HG02678 (cell line): ENCODE data around the gene CCDC71L.

Experiments
- ATAC-seq: cut with Tn5 transposase; IDR thresholded peaks from one replicate; pipeline ENCODE4 v1.9.1; 2021; ENCODE audit warnings: mild to moderate bottlenecking, moderate library complexity; ENCODE audit not compliant: unreplicated experiment

The CCDC71L gene

GRCh38 chr7:106659166-106659962 is 1.6 kb downstream of the CCDC71L start:
- no peak for ATAC-seq

DNA sequence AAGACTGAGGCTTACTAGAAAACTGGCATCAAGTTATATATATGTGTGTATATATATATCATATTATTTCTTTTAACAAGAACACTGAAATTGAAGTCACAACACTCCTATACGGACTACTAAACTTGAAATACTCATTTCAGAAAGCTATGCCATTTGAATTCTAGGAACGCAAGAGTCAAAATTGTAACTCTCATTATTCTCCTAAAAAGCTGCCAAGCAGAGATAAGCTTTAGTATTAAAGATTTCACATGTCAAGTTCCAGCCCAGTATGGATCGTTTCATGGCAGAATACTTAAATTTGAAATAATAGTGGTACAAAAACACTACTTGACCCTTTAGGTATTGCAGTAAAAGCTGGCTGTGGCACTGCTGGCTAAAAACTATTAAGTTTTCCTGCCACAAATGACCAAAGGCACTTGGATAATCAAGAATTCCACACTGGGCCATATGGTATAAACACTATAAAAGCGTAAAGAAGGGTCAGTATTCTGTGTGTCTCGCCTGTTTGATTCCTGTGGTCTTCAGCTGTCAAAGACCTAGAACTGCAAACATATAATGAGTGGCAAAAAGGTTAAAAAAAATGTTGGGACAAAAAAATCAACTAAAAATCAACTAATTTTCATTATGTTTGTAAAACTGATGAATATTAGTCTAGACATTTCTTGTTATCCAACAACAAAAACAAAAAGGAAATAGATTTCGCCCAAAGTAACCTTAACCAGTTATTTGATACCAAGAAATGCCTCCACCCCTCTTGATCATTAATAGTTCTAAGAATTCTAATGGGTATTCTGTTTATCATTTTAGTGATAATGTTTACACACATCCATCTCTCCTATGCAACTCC is 2.4 kb downstream of the CCDC71L start:
- ATAC-seq, result no peak

DNA sequence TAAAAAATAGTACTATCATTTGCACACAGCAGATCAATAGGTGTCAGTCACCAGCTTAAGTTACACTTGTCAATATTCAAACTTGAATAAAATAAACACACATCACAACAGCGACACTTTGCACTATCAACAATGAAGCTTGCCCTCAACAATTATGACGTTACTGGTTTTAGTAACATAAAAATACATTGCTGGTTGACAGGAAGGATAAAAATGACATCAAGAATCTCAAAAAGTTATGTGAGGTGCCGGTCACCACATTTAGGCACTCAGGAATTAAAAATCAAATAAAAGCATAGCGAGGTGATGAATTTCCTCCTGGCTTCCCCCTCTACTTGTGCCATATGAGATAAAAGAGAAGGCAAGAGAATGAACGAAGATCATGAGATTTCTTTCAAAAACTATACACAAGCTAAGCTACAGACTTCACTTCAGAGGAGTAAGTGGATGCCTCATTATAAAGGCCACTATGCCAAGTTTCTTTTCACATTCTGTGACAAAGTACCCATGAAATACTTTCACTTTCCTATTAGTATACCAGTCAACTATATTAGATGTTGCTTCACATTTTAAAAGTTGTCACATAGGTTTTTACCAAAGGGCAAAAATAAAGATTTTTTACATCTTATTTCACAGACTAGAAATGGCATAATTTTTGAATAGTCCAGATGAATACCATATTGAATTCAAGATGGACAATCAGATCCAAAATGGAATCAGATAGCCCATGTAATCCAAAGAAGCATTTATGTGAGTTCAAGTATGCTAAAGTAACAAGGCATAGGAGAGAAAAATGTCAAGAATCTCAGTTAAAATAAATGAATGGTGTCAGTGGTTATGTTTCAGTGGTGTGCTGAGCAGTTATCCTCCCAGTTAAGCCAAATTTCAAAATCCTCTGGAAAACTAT is 3.6 kb downstream of the CCDC71L start:
- no peak for ATAC-seq

- ATAC-seq, result no peak
Measured at GRCh38 chr7:106655703-106656498, 5.1 kb downstream of the CCDC71L start.

- no peak for ATAC-seq
Measured at GRCh38 chr7:106653488-106653887, 7.5 kb downstream of the CCDC71L start.

GRCh38 chr7:106652909-106653308 is 8.0 kb downstream of the CCDC71L start:
- no peak for ATAC-seq

DNA sequence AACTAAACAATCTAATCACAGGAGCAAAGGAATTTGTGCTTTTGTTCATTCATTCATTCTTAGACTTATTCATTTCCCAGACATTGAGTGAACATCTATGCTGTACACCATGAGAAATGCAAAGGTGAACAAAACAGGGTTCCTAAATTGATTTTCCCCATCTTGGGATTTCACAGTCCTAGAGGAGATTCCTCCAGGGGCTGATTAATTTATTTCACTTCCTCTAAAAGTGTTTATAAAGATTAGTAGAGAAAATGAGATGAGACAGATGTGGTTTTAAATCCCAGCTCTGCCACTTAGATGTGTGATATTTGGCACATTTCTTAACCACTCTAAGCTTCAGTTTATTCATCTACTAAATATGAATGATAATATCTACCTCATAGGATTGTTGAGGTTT is 8.9 kb downstream of the CCDC71L start:
- no peak for ATAC-seq

DNA sequence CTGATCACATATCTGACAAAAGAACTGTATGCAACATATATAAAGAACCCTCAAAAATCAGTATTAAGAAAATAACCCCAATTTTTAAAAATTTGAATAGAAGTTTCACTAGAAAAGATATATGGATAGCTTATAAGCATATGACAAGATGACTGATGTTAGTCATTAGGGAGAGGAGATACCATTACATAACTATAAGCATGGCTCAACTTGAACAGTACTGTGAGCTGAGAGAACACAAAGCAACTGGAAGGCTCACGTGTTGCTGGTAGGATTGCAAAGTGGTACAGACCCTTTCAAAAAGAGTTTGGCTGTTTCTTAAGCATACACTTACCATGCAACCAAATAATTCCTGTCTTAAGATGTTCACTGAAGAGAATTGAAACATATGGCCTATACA is 14.7 kb downstream of the CCDC71L start:
- no peak for ATAC-seq

DNA sequence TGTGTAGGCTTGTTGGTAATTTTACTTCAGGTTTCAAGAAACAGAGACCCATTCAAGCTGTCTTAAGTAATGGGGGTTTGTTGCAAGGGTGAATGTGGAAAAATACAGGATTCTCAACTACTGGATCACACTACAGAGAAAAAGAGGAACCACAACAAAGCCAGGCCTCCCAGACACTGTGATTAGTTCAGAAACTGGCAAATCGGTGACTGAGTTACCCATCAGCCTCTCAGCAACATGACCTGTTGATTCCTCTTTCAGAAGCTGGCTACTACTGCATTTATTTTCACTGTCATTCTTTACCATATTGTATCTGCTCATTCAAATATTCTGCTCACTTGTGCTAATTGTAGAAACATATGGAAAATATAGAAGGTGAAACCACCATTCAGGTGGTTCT is 16.0 kb downstream of the CCDC71L start:
- ATAC-seq, result no peak

GRCh38 chr7:106643216-106644000 is 17.6 kb downstream of the CCDC71L start:
- ATAC-seq, result no peak

- ATAC-seq, result no peak
Measured at GRCh38 chr7:106641416-106641815, 19.5 kb downstream of the CCDC71L start.

DNA sequence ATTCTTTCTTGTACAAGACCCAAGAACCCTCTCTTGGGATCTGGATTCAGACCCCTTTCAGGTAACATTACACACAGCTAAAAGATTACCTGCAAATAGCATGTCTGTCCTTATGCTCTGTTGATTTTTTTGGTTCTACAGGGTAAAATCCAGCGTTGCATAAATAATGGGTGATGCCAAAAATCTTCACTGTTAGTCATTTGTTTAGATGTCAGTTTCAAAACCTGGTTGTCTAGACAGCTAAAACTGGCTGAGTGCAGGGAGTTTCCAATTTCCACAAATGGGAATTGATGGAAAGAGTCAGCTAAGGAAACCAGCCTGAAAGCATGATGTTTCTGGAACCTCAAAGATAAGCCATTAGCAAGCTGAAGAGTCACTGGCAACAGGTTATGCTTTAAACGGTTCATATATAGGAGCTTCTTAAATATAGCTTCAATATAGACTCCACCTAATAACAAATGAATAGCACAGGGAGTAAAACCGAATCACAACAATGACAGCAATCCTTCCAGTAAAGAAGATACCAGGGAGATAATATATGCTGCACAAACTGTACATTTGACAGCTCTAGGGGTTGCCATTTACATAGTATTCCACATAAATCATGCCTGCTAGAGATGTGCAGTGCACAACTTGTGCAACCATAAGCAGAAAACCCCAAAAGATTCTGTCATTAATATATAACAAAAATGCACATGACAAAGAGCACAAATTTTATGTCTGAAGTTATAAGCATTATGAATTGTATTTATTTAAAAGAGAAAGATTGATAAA is 20.4 kb downstream of the CCDC71L start:
- no peak for ATAC-seq

DNA sequence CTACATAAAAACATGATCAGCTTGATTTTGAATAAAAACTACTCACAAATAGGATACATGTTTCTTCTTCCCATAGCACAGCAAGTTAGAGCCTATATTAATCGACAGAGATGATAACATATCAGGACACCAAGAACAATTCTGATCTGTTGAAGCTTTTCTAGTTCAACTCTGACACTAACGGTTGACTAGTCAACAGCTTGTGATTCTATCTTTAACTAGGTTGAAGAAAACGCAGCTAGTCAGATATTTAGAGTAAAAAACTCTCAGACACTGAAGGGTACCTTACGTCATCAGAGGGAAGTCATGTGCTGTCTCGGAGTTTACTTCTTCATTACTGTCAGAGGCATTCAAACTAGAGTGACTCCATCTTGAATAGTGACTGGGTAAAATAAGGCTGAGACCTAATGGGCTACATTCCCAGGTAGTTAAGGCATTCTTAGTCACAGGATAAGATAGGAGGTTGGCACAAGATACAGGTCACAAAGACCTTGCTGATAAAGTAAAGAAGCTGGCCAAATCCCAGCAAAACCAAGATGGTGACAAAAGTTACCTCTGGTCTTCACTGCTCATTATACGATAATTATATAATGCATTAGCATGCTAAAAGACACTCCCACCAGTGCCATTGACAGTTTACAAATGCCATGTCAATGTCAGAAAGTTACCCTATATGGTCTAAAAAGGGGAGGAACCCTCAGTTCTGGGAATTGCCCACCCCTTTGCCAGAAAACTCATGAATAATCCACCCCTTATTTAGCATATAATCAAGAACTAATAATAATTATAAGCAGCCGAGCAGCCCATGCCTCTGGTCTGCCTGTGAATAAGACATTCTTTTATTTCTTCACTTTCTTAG is 21.3 kb downstream of the CCDC71L start:
- ATAC-seq, result no peak

DNA sequence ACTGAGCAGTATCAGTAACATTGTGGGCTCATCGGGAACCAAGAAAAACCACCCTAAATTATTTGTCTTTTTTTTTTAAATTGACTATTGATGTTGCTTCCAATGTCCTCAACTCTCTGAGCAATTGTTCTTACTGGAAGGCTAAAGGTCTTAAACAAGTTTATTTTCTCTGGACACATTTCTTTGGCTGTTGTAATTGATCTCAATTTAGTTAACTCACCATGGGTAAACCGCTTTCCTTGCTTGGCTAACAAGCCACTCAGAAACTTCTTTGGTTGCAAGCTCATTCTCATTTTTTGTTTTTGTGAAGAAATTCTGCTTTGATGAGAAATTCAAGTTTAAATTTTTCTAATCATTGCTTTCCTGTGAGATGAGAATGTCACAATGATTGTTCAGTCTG is 25.5 kb downstream of the CCDC71L start:
- no peak for ATAC-seq

DNA sequence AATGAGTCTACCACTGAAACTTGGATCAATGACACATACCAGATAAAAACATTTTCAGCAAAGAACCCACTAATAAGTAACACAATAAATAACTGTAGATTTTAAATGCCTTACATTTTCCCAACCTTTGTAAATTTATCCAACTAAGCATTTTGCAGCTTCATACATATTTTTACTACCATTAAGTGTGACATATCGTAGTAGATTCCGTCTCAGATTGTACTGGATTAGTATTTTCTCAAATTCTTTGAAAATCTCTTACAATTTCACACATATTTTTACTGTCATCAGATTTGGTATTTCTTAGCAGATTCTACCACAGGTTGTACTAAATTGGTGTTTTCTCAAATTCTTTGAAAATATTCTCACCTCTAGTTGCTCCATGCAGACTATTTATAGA is 26.0 kb downstream of the CCDC71L start:
- ATAC-seq, result no peak

GRCh38 chr7:106630648-106631047 is 30.3 kb downstream of the CCDC71L start:
- no peak for ATAC-seq

- no peak for ATAC-seq
Measured at GRCh38 chr7:106629516-106629915, 31.4 kb downstream of the CCDC71L start.
